Activated CD4-positive, alpha-beta T cell treated with anti-CD3 and anti-CD28 coated beads for 4 hours (primary cell): Measurements from ENCODE around the gene CHMP4A.

Experiments
- DNase-seq, 2 donors: peaks; one replicate each; pipeline ENCODE4 v3.0.0-alpha.2; 2020

Gene CHMP4A

GRCh38 chr14:24194873-24195185 is 18.5 kb downstream of the CHMP4A start:
- no peak for DNase-seq

DNA sequence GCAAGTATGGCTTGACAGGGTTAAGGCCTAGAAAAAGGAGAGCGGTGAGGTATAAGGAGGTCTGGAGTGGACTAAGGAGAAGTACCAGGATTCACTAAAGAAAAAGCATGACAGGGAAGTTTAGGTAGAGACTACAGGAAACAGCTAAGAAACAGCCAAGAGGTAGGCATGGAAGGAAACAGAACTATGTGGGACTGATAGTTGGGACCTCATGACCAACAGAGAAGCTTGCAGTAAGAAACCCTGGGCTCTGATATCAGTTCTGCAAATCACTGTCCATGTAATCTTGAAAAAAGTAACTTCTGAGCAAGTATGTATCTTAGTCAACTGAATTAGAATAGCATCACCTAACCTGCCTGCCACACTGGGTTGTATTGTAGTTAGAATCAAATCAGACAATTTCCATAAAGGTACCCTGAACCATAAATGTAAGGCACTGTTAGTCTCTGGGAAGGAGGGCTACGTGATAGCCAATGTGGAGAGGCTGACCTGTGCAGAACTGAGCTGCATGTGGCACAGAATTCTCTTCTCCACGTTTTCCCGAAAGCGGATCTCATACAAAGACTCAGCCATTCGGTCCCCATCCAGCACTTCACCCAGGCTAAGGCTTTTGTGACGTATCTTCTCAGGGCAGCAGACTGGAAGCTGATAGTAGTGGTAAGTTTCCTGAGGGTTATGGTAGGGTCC is 19.0 kb downstream of the CHMP4A start:
- no peak for DNase-seq

GRCh38 chr14:24192933-24193332 is 20.4 kb downstream of the CHMP4A start:
- DNase-seq: no peak

- DNase-seq: no peak
Measured at GRCh38 chr14:24190416-24190815, 22.9 kb downstream of the CHMP4A start.

GRCh38 chr14:24189460-24189859 is 23.8 kb downstream of the CHMP4A start:
- no peak for DNase-seq

DNA sequence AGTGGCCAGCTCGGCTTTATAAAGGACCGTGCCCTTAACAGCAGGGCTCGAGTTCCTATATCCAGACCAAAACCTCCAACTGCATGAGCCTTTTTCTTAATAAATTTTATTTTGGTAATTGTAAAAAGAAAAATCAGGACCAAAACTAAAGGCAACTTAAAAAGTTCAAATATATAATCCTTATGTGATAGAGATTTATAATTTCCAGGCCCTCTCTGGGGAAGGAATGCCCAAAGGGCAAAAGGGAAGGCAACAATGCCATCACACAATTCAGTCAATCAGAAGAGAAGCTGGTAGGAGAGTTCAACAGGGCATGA is 24.3 kb downstream of the CHMP4A start:
- DNase-seq: no peak

DNA sequence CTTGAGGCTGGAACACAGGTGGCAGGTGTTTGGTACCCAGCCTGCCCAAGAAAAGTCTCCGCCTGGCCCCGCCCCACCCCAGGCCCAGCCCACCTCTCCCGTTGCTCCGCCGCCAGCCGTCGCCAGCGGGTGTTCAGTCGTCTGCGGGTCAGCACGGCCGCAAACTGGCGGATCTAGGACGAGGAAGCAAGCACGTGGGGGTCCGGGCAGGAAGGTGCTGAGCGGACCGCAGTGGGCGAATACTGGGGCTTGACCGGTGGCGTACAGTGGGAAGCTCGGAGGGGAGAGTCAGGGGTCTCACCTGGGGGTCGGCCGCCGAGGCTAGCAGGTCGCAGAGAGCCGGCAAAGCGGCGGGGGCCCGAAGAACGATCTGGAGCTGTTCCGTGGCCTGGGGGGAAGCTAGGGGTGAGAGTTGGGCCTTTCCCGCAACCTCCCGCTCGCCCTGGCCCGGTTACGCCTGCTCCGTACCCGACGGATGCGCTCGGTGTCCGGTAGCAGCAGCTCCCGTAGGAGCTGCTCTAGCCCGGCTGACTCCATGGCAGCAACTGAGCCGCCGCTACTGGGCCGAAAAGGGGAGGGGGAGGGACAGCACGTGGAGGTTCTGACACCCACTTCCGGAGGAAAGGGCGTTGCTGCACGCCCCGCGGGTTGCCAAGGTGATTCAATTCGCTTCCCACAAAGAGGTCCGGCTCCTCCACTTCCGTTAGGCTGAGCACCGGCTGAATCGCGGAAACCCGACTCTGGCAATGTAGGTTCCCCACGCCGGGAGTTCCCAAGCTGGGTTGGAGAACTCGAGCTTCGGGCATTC is 24.8 kb downstream of the CHMP4A start, which contains the start of gene IPO4:
Gene IPO4, minus strand, starts transcription at position 566 of the 808 bp plus-strand sequence. Its CDS starts 29 bp downstream, at position 537.
- DNase-seq: peak; percentile 94 to 97

- DNase-seq: no peak
Measured at GRCh38 chr14:24187539-24187915, 25.8 kb downstream of the CHMP4A start.

DNA sequence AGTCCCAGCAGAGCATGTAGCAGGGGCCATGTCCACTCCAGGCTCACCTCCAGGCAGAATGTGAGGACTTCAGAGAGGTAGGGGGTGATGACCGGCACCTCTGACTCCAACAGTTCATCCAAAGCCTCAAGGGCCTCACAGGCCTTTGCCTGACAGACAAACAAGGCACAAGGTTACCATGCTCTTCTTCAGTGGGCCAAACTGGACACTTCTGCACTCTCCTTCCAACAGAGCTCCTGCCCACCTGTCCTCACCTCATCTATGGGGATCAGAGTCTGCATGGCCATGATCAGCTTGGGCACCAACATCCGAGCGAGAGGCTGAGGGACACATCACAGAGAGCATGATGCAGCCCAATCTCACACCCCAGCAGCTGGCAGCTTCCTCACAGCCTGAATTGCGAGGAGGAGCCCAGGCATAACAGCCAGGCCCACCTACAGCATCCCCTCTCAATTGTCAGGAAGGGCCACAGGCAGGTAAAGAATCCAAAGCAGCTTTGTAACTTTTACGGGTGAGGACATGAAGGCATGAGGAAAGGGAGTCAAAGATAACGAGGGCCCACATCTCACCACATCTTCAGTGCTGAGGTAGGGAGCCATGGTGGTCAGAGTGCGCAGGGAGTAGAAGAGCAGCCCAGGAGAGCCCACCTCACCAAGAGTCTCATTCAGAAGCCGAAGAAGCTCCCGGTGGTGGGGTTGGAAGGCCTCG is 26.3 kb downstream of the CHMP4A start:
- DNase-seq: no peak

- no peak for DNase-seq
Measured at GRCh38 chr14:24185741-24186140, 27.5 kb downstream of the CHMP4A start.

- no peak for DNase-seq
Measured at GRCh38 chr14:24185026-24185425, 28.3 kb downstream of the CHMP4A start.

DNA sequence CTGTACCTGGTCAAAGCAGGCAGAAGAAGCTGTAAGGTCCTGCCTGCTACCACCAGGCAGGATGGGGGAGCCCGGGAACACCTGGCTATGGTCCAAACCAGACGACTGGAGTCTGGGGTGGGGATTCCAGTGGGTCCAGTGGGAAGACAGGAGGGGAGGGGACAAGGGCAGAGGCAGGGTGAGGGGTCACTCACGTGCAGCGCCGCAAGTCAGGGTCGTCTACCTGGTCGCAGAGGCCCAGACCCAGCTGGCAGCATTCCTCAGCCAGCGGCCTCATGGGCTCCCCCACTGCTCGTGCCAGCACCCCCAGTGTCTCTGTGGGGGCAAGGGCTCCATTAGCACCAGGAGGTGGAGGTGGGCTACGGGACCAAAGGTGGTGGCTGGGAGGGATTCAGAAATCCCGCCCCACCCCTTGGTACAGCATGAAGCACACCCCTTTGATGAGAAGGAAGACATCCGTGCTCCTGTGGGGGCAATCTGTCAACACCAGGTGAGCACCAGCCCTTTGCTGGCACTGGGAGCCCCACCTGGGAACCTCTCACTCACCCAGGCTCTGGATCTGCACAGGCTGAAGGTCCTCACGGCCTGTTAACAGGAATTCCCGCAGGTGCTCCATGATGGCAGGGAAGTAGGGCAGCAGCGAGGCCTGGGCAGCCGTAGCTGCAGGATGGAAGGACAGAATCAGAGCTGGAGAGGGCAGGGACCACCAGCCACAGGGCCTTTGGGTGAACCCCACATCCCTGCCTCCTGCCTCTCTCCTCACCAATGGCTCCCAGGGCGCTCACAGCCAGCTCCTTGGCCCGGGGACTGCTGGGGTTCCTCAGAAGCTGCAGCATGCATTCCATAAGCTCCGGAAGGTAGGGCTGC is 29.0 kb downstream of the CHMP4A start:
- DNase-seq: no peak

- DNase-seq: no peak
Measured at GRCh38 chr14:24183014-24183481, 30.2 kb downstream of the CHMP4A start.

DNA sequence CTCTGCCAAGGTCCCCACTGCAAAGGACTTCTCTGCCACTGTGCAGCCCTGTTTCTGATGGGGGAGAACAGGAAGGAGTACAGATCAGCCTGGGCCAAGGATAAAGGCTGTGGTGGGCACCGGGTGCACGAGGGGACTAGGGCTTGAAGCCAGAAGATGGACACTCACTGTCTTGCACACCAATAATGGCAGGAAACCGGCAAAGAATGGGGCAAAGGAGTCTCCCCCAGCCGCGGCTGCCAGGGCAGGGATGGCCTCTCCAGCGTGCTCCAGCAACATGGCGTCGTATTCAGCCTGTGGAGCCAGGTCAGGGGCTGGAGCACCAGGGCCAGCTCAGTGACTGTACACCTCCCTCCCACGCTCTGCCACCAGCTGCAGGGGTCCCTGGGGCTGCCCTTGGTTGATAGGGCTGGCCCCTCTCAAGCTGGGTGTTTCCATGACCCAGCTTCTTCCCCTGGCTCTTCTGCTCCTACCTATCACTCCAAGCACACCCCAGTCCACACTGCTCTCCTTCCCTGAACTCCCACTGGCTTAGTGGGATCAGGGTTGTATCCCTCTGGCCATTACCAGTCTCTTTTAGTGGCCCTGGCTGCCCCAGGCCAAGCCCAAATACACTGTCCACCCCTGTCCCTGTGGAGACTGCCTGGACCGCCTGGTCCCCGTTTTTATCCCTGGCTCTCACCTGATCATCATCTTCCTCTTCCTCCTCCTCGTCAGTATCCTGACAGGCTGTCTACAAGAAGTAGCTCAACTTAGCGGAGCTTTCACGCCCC is 31.0 kb downstream of the CHMP4A start:
- no peak for DNase-seq

DNA sequence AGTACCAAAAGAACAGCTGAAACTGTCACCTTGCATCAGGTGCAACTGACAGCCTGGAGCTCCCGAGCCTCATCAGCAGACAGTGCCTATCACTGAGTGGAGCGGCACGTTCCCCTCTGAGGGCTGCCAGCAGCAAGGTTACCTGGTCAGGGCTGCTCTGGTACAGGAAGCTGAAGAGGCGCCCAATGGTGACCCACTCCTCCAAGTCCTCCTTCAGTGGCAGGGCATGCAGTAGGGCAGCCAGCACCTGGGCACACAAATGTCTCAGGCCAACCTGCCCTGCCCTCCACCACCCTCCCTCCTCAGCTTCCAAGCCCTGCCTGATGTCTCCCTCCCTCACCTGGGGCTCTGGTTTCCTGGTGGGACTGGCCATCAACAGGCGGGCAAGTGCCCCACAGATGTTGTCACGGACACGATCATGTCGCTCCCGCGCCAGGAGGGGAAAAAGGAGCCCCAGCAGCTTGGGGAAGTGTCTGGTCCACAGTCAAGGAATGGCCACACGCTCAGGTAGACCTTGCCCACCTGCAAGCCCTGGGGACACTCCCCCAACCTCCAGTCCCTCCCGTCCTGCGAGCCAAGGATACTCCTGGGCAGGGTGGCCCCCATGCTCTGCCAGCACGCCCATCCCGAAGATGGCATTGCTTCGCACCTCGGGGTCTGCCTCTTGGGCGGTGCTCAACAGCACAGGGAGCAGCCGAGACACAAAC is 31.8 kb downstream of the CHMP4A start:
- DNase-seq: no peak

DNA sequence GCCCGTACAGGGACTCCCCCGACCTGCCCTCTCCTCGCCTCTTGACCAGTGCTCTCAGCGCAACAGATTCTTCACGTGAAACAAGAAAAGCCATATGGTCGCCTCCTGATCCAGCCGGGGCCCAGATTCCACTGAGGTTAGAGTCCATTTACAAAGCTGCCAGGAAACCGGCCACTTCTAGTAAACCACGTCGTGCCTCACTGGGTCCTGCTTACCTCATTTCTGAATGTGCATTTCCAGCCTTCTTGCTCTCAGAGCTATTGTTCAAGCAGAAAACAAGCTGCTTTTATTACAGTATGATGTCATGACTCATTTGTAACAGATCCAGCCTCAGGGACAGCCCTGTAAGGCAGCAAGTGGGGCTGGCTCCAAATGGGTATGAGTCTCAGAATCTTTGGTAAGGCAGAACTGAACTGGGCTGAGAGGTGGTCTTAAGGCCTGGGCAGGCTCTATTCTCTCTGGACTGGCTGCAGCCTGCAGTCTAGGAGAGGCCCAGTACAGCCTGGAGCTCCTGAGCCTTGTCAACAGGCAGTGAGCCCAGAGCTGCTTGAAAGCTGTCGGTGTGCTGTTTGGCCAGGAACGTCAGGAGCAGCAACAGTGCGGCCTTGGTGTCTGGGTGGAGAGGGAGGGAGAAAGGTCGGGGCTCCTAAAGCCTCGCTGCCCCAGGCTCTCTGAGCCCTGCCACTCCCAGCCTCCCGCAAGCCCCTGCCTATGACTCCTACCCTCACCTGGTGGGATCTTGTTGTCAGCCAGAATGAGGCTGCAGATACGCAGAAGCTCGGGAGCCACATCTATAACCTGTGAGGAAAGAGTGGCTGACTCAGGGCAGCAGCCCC is 33.1 kb downstream of the CHMP4A start:
- DNase-seq: no peak

DNA sequence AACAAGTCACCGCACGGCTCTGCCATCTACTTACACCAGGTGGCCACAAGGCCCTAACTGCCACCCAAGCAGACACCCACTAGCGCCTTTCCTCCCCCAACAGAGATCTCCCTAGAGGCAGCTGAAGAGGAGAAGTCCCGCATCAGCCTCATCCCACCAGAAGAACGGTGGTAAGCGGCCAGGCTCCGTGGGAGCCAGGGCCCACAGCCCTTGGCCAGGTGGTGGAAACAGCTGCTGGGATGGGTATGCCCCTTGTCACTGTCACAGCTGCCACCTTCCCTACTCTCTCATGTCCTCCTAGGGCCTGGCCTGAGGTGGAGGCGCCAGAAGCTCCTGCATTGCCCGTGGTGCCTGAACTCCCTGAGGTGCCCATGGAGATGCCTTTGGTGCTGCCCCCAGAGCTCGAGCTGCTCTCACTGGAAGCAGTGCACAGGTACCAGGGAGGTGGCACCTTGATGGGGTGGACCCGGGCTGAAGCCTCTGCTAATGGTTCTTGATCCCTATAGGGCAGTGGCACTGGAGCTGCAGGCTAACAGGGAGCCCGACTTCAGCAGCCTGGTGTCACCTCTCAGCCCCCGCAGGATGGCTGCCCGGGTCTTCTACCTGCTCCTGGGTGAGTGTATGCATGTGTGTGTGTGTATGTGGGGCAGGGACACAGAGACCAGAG is 33.9 kb downstream of the CHMP4A start:
- DNase-seq: no peak

DNA sequence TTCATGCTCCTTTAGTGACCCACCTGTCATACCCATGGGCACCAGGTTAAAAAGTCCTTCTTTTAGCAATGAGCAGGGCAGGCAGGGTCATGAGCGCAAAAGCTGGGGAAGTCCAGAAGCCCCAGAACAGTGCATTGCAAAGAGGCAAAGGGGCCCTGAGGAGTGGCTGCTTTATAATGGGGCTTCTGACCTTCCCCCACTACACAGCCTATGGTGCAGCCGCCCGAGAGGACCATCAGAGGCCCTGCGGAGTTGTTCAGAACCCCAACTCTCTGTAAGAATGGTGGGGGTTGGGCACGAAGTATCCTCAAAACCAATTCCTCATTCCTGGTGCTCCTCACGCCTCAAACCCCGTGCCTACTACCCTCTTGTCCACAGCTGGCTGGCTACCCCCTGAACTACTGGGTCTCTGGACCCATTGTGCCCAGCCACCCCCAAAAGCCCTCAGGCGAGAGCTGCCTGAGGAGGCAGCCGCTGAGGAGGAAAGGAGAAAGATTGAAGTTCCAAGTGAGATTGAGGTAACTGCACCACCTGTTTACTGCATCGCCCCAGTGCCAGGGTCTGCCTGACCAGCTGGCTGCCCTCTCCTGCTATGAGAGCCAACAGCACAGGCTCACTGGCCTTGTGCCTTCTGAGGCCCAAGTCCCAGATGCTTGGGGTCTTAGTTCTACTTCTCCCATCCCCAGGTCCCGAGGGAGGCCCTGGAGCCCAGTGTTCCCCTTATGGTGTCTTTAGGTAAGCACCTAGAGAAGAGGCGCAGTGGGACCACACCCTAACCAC is 34.7 kb downstream of the CHMP4A start:
- DNase-seq: no peak

GRCh38 chr14:24177891-24178290 is 35.4 kb downstream of the CHMP4A start:
- no peak for DNase-seq
